Stomach (tissue), 9 donors: ENCODE measurements around the gene TTLL1. TPM values are rescaled to one million over a fixed set of nuclear protein-coding genes. Genes with fewer than 3 reads are reported as not detected.

Experiments
- DNase-seq, 2 donors: peaks; one replicate each; pipeline versions ENCODE4 v3.0.0 to v3.0.0-alpha.2; 2013 to 2019
- H3K27ac ChIP-seq, 5 donors: fragments of 200-600 bp in 4 of 5; sonication (generic) in 4 of 5; one replicate each; pipeline ENCODE4 v1.5.1; 2013 to 2019; ENCODE audit warnings: mild to moderate bottlenecking in 1 of 5, moderate library complexity in 1 of 5
- H3K27me3 ChIP-seq, 3 donors: fragments of 200-600 bp; sonication (generic); one replicate each; pipeline ENCODE4 v1.5.1; 2017 to 2019; ENCODE audit warnings: mixed run types in 1 of 3
- H3K36me3 ChIP-seq, 4 donors: fragments of 200-600 bp; sonication (generic); 1 replicate in 3 of 4; 2 replicates in 1 of 4; pipeline ENCODE4 v1.5.1; 2016 to 2019
- H3K4me1 ChIP-seq, 4 donors: fragments of 200-600 bp; sonication (generic); one replicate each; pipeline ENCODE4 v1.5.1; 2016 to 2019
- H3K4me3 ChIP-seq, 4 donors: fragments of 200-600 bp; sonication (generic) in 3 of 4; one replicate each; pipeline ENCODE4 v1.5.1; 2016 to 2019; ENCODE audit warnings: mild to moderate bottlenecking in 1 of 4
- H3K9me3 ChIP-seq, 4 donors: fragments of 200-600 bp; sonication (generic); one replicate each; pipeline ENCODE4 v1.5.1; 2016 to 2019
- CTCF ChIP-seq, 7 experiments: fragments of 450-650 bp in 4 of 7; fragments of 200-600 bp in 3 of 7; sonication (generic) in 3 of 7; IDR thresholded peaks; one replicate each; pipeline ENCODE4 v1.5.1; 2016 to 2019; ENCODE audit warnings: antibody characterized with exemption in 7 of 7, control low read depth in 2 of 7, mild to moderate bottlenecking in 1 of 7
- EP300 ChIP-seq: sonication (generic); formaldehyde crosslinking; IDR thresholded peaks from one replicate; pipeline ENCODE4 v1.6.1; 2017; ENCODE audit warnings: antibody characterized with exemption
- POLR2A ChIP-seq, 4 donors: fragments of 450-650 bp; IDR thresholded peaks; one replicate each; pipeline ENCODE4 v1.6.1; 2016; ENCODE audit warnings: antibody characterized with exemption in 4 of 4, control low read depth in 2 of 4, mild to moderate bottlenecking in 1 of 4, moderate library complexity in 1 of 4
- POLR2AphosphoS5 ChIP-seq, 3 donors: sonication (generic); formaldehyde crosslinking; IDR thresholded peaks; one replicate each; pipeline ENCODE4 v1.6.1; 2016; ENCODE audit warnings: antibody characterized with exemption in 3 of 3
- WGBS, 5 donors: extraction: QIAGEN DNeasy Blood & Tissue Kit in 3 of 5; methylation state at CpG; one replicate each; pipeline versions ENCODE4 v1.1.5 to v1.1.7; 2013 to 2018; 5-methylcytosine and 5-hydroxymethylcytosine counted together
- intact Hi-C: fragments of 100-400 bp; cut with DNase I; formaldehyde crosslinking; loops from one replicate; pipeline ENCODE4 v1.15.1; 2023; ENCODE audit warnings: low total_unique reads
- polyA plus RNA-seq, 3 donors: library from polyadenylated mRNA; stranded (reverse); fragments of 200-250 nt; gene quantifications; one replicate each; pipeline ENCODE4 v1.2.3, GENCODE V29; 2013
- total RNA-seq, 5 donors: library from RNA; depleted of rRNA; stranded (reverse); fragments of >200 nt; gene quantifications; one replicate each; pipeline versions ENCODE4 v1.1.0 to v1.2.3, GENCODE V29; 2014 to 2016
- donor health status: healthy with polysubstance abuse.
- donor health status: Bipolar disorder and iron deficiency.
- donor health status: healthy.

The TTLL1 gene
- total and polyA plus RNA-seq, 8 donors = 3.3 to 16.3 (median 4.8) TPM; not detected in 2

- Histone ChIP-seq H3K27me3 (no peaks in the 10 kb centered on the region), H3K36me3 (peaks cover 0 to 8% (median under 1%) of the 10 kb centered on the region in 4 donors), H3K9me3 (no peaks in the 10 kb centered on the region), H3K4me3 (no peak overlapping the region), H3K27ac (no peak overlapping the region), H3K4me1 (peaks cover 0 to 6% (median 0%) of the 10 kb centered on the region in 4 donors)
- 38 to 78% (median 56%) methylated on average over 2 of the region's 2 CpGs for WGBS, 5 donors
- intact Hi-C loops = no loop called here
- DNase-seq = peak in 1 of 2 donors; percentile 79
- TF ChIP-seq POLR2AphosphoS5 (IDR thresholded peaks at IDR 0.05) (no peak), POLR2A (IDR thresholded peaks at IDR 0.05) (no peak), CTCF (IDR thresholded peaks at IDR 0.05) (no peak), EP300 (no peak)
These were observed 8.6 kb downstream of the TTLL1 start for GRCh38 chr22:43080616-43081015.

GRCh38 chr22:43079742-43080141 lies 9.4 kb downstream of the TTLL1 start:
- intact Hi-C loops = no loop called here
- Histone ChIP-seq H3K27ac (no peak overlapping the region), H3K4me1 (peaks cover 0 to 6% (median 0%) of the 10 kb centered on the region in 4 donors), H3K9me3 (no peaks in the 10 kb centered on the region), H3K4me3 (no peak overlapping the region), H3K27me3 (no peaks in the 10 kb centered on the region), H3K36me3 (peaks cover 0 to 11% (median 9%) of the 10 kb centered on the region in 4 donors)
- 92 to 97% (median 94%) methylated on average over 14 of the region's 14 CpGs for WGBS, 5 donors
- no peak for DNase-seq
- TF ChIP-seq CTCF (IDR thresholded peaks at IDR 0.05) (no peak), POLR2AphosphoS5 (IDR thresholded peaks at IDR 0.05) (no peak), EP300 (no peak), POLR2A (IDR thresholded peaks at IDR 0.05) (no peak)

- 87 to 93% (median 90%) methylated on average over 10 to 12 of the region's 12 CpGs for WGBS, 5 donors
- Histone ChIP-seq H3K27ac (no peak overlapping the region), H3K4me3 (no peak overlapping the region), H3K36me3 (peaks cover 0 to 16% (median 13%) of the 10 kb centered on the region in 4 donors), H3K9me3 (no peaks in the 10 kb centered on the region), H3K27me3 (no peaks in the 10 kb centered on the region), H3K4me1 (peaks cover 0 to 6% (median 0%) of the 10 kb centered on the region in 4 donors)
- DNase-seq = no peak
- intact Hi-C loops = no loop called here
- TF ChIP-seq POLR2A (IDR thresholded peaks at IDR 0.05) = no peak
- TF ChIP-seq CTCF (IDR thresholded peaks at IDR 0.05) = no peak
- TF ChIP-seq POLR2AphosphoS5 (IDR thresholded peaks at IDR 0.05) = no peak
- no peak for TF ChIP-seq EP300
These were observed 10.7 kb downstream of the TTLL1 start for GRCh38 chr22:43078522-43078921.

- Histone ChIP-seq H3K27ac (no peak overlapping the region), H3K9me3 (no peaks in the 10 kb centered on the region), H3K36me3 (peaks cover 0 to 16% (median 13%) of the 10 kb centered on the region in 4 donors), H3K4me3 (no peak overlapping the region), H3K4me1 (peaks cover 0 to 6% (median 0%) of the 10 kb centered on the region in 4 donors), H3K27me3 (no peaks in the 10 kb centered on the region)
- TF ChIP-seq POLR2A (IDR thresholded peaks at IDR 0.05) = no peak
- no peak for TF ChIP-seq POLR2AphosphoS5 (IDR thresholded peaks at IDR 0.05)
- TF ChIP-seq EP300 = no peak
- TF ChIP-seq CTCF (IDR thresholded peaks at IDR 0.05) = no peak
- no peak for DNase-seq
- WGBS, 5 donors = 77 to 86% (median 80%) methylated on average over 18 to 20 of the region's 20 CpGs
- intact Hi-C loops = no loop called here
These were observed 11.9 kb downstream of the TTLL1 start for GRCh38 chr22:43077121-43077877.
